HepG2 (cell line): ENCODE results near the gene CBX2. TPM values are rescaled to one million over a fixed set of nuclear protein-coding genes. Genes with fewer than 3 reads are reported as not detected.
A peak's percentile ranks its signal among the peaks of the same experiment; 100 is the strongest.

ENCODE experiments used
- AHR ChIP-seq: IDR thresholded peaks from 2 replicates; pipeline ENCODE4 v1.6.1; 2018; ENCODE audit warnings: missing genetic modification reagents, missing compliant biosample characterization
- DNMT3B ChIP-seq: conservative IDR thresholded peaks from 2 replicates; pipeline ENCODE4 v1.6.1; 2016; ENCODE audit warnings: missing biosample characterization, control low read depth
- LBX2 ChIP-seq: sonication (generic); formaldehyde crosslinking; IDR thresholded peaks from 2 replicates; pipeline ENCODE4 v1.5.0; 2020; ENCODE audit warnings: missing genetic modification reagents, mild to moderate bottlenecking, borderline replicate concordance
- MAZ ChIP-seq, 2 experiments: sonication (generic) in 1 of 2; formaldehyde crosslinking in 1 of 2; IDR thresholded peaks; 2 replicates each; pipeline versions ENCODE4 v1.5.0 to v1.6.1; 2012 to 2020; ENCODE audit warnings: low read depth in 2 of 2, mild to moderate bottlenecking in 2 of 2, borderline replicate concordance in 1 of 2, improper control_type of control experiment in 1 of 2, low read length in 1 of 2, missing genetic modification reagents in 1 of 2, moderate library complexity in 1 of 2
- MEIS1 ChIP-seq: sonication (generic); formaldehyde crosslinking; IDR thresholded peaks from 2 replicates; pipeline ENCODE4 v1.9.0; 2021; ENCODE audit warnings: mild to moderate bottlenecking, missing genetic modification reagents, moderate library complexity, borderline replicate concordance
- NONO ChIP-seq, 2 experiments: fragments of 450-650 bp in 1 of 2; sonication (generic) in 1 of 2; formaldehyde crosslinking in 1 of 2; IDR thresholded peaks in 1 of 2; conservative IDR thresholded peaks in 1 of 2; 2 replicates each; pipeline versions ENCODE4 v1.6.1 to v1.8.0; 2017 to 2022; ENCODE audit warnings: mild to moderate bottlenecking in 1 of 2, missing genetic modification reagents in 1 of 2, moderate library complexity in 1 of 2
- PHF5A ChIP-seq: IDR thresholded peaks from one replicate; pipeline ENCODE4 v1.6.1; 2018; ENCODE audit warnings: low read depth, missing genetic modification reagents; ENCODE audit not compliant: unreplicated experiment
- RARA ChIP-seq: IDR thresholded peaks from 2 replicates; pipeline ENCODE4 v1.6.1; 2016; ENCODE audit warnings: missing genetic modification reagents, missing compliant biosample characterization
- RFXANK ChIP-seq: IDR thresholded peaks from 2 replicates; pipeline ENCODE4 v1.6.1; 2016
- SOX13 ChIP-seq, 3 experiments: fragments of 450-650 bp in 1 of 3; sonication (generic) in 1 of 3; formaldehyde crosslinking in 1 of 3; IDR thresholded peaks in 2 of 3; conservative IDR thresholded peaks in 1 of 3; 2 replicates each; pipeline versions ENCODE4 v1.5.0 to v1.6.1; 2016 to 2020; ENCODE audit warnings: antibody characterized with exemption in 1 of 3, mild to moderate bottlenecking in 1 of 3, missing compliant biosample characterization in 1 of 3, missing genetic modification reagents in 1 of 3, moderate library complexity in 1 of 3
- TP53 ChIP-seq: sonication (generic); formaldehyde crosslinking; conservative IDR thresholded peaks from 2 replicates; pipeline ENCODE4 v1.4.0; 2020; ENCODE audit warnings: missing genetic modification reagents
- ZBTB20 ChIP-seq: sonication (generic); formaldehyde crosslinking; IDR thresholded peaks from 2 replicates; pipeline ENCODE4 v1.8.1; 2023; ENCODE audit warnings: missing genetic modification reagents, low read depth, mild to moderate bottlenecking, borderline replicate concordance
- ZNF317 ChIP-seq: sonication (generic); formaldehyde crosslinking; IDR thresholded peaks from 2 replicates; pipeline ENCODE4 v1.5.0; 2020; ENCODE audit warnings: mild to moderate bottlenecking, missing genetic modification reagents
- ZNF343 ChIP-seq: sonication (generic); formaldehyde crosslinking; IDR thresholded peaks from 2 replicates; pipeline ENCODE4 v1.4.0; 2020; ENCODE audit warnings: mild to moderate bottlenecking, missing genetic modification reagents
- ZNF512 ChIP-seq: sonication (generic); formaldehyde crosslinking; IDR thresholded peaks from 2 replicates; pipeline ENCODE4 v1.4.0; 2020; ENCODE audit warnings: mild to moderate bottlenecking, missing genetic modification reagents
- ZNF576 ChIP-seq: sonication (generic); formaldehyde crosslinking; IDR thresholded peaks from 2 replicates; pipeline ENCODE4 v1.4.0; 2020; ENCODE audit warnings: mild to moderate bottlenecking, missing genetic modification reagents
- ZNF607 ChIP-seq: sonication (generic); formaldehyde crosslinking; IDR thresholded peaks from 2 replicates; pipeline ENCODE4 v1.5.1; 2020; ENCODE audit warnings: missing genetic modification reagents, mild to moderate bottlenecking, borderline replicate concordance
- ZNF883 ChIP-seq: sonication (generic); formaldehyde crosslinking; IDR thresholded peaks from 2 replicates; pipeline ENCODE4 v1.5.1; 2020; ENCODE audit warnings: mild to moderate bottlenecking, missing genetic modification reagents; ENCODE audit errors: not compliant biosample characterization
- polyA plus RNA-seq, 8 experiments: library from polyadenylated mRNA; depleted of rRNA in 3 of 8; stranded (reverse) in 7 of 8; unstranded in 1 of 8; fragments of >200 nt; fragmentation: Illumina TruSeq in 4 of 8; extraction: Trizol in 4 of 8; gene quantifications; 2 replicates each; pipeline versions ENCODE4 v1.2.1 to v1.2.3, GENCODE V29; 2011 to 2016; ENCODE audit warnings: low read depth in 4 of 8, missing spikeins in 1 of 8, mixed read lengths in 1 of 8; ENCODE audit not compliant: insufficient read depth in 1 of 8
- total RNA-seq, 5 experiments: library from RNA; depleted of rRNA; stranded (reverse); fragments of >200 nt; fragmentation: Illumina TruSeq; extraction: Trizol; gene quantifications; 2 replicates each; pipeline ENCODE4 v1.2.3, GENCODE V29; 2016; ENCODE audit warnings: low read depth in 1 of 5
- TF ChIP-seq, protein P1 (sequence below): fragments of 450-650 bp; IDR thresholded peaks from 2 replicates; pipeline ENCODE4 v1.6.1; 2017; ENCODE audit warnings: mild to moderate bottlenecking
- TF ChIP-seq, protein P2 (sequence below): sonication (generic); formaldehyde crosslinking; conservative IDR thresholded peaks from 2 replicates; pipeline ENCODE4 v1.8.0; 2022; ENCODE audit warnings: low read depth, missing genetic modification reagents

CBX2 gene
- total and polyA plus RNA-seq, 2 of the 13 experiments (the other 11 are each of a cell fraction or from before 2014, with no cell fraction given) = 14.5 to 31.1 TPM

- TF ChIP-seq SOX13 (IDR thresholded peaks at IDR 0.05) (no peak), SOX13 (CRISPR knock-in tag; conservative IDR thresholded peaks at IDR 0.05 in 1 of 2, IDR thresholded peaks at IDR 0.05 in 1 of 2) (peak in 1 of 2 experiments; percentile 70; a peak in 2 of 4 replicates), ZNF317 (peak; percentile 69; the same call in 1 of the 2 replicates), DNMT3B (CRISPR knock-in tag) (no peak), AHR (CRISPR knock-in tag) (no peak), RFXANK (CRISPR knock-in tag) (no peak), PHF5A (CRISPR knock-in tag) (peak; percentile 70), ZNF343 (CRISPR knock-in tag) (0 out of 2 replicates have a peak, but pooled peaks have one; percentile 13), MAZ (IDR thresholded peaks at IDR 0.05; ENCODE audit: borderline replicate concordance, low read depth, low read length) (peak; percentile 93; the same call in 1 of the 2 replicates), MAZ (CRISPR knock-in tag; IDR thresholded peaks at IDR 0.05; ENCODE audit: low read depth) (peak; percentile 96), LBX2 (CRISPR knock-in tag) (no peak), TP53 (CRISPR knock-in tag) (peak; percentile 83; the same call in 1 of the 2 replicates), ZBTB20 (CRISPR knock-in tag) (peak; percentile 30; the same call in 1 of the 2 replicates), ZNF576 (CRISPR knock-in tag) (no peak; the same call in 1 of the 2 replicates), ZNF607 (peak; percentile 90), ZNF512 (CRISPR knock-in tag) (no peak), MEIS1 (CRISPR knock-in tag) (peak; percentile 62; the same call in 1 of the 2 replicates), ZNF883 (CRISPR knock-in tag) (peak; percentile 71), NONO (IDR thresholded peaks at IDR 0.05) (no peak), NONO (CRISPR knock-in tag; conservative IDR thresholded peaks at IDR 0.05) (peak; percentile 94), RARA (CRISPR knock-in tag) (no peak)
- TF ChIP-seq, protein P1, sequence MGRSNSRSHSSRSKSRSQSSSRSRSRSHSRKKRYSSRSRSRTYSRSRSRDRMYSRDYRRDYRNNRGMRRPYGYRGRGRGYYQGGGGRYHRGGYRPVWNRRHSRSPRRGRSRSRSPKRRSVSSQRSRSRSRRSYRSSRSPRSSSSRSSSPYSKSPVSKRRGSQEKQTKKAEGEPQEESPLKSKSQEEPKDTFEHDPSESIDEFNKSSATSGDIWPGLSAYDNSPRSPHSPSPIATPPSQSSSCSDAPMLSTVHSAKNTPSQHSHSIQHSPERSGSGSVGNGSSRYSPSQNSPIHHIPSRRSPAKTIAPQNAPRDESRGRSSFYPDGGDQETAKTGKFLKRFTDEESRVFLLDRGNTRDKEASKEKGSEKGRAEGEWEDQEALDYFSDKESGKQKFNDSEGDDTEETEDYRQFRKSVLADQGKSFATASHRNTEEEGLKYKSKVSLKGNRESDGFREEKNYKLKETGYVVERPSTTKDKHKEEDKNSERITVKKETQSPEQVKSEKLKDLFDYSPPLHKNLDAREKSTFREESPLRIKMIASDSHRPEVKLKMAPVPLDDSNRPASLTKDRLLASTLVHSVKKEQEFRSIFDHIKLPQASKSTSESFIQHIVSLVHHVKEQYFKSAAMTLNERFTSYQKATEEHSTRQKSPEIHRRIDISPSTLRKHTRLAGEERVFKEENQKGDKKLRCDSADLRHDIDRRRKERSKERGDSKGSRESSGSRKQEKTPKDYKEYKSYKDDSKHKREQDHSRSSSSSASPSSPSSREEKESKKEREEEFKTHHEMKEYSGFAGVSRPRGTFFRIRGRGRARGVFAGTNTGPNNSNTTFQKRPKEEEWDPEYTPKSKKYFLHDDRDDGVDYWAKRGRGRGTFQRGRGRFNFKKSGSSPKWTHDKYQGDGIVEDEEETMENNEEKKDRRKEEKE = no peak
- TF ChIP-seq, protein P2, sequence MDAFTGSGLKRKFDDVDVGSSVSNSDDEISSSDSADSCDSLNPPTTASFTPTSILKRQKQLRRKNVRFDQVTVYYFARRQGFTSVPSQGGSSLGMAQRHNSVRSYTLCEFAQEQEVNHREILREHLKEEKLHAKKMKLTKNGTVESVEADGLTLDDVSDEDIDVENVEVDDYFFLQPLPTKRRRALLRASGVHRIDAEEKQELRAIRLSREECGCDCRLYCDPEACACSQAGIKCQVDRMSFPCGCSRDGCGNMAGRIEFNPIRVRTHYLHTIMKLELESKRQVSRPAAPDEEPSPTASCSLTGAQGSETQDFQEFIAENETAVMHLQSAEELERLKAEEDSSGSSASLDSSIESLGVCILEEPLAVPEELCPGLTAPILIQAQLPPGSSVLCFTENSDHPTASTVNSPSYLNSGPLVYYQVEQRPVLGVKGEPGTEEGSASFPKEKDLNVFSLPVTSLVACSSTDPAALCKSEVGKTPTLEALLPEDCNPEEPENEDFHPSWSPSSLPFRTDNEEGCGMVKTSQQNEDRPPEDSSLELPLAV (CRISPR knock-in tag) = no peak
These were observed 36.0 kb upstream of the CBX2 start (continued) for GRCh38 chr17:79741751-79742588.
